SH-SY5Y (cell line): Measurements from ENCODE around the gene PAQR9.

Experiments
- GATA2 ChIP-seq: IDR thresholded peaks from 2 replicates; pipeline ENCODE4 v1.6.1; 2011; ENCODE audit warnings: mild to moderate bottlenecking, low read depth, low read length
- GATA3 ChIP-seq: IDR thresholded peaks from 2 replicates; pipeline ENCODE4 v1.6.1; 2011; ENCODE audit warnings: low read depth, mild to moderate bottlenecking, low read length, moderate library complexity

- TF ChIP-seq GATA3 (no peak), GATA2 (no peak)
Observed at GRCh38 chr3:143001369-143002082, 38.1 kb upstream of the PAQR9 start, which contains the start of gene U2SURP.
